Measurements from ENCODE around the gene C16orf74. TPM values are rescaled to one million over a fixed set of nuclear protein-coding genes. Genes with fewer than 3 reads are reported as not detected.

C16orf74 gene
- total RNA-seq, 1 experiment from 2014 or later: 13.4 TPM

- in situ Hi-C loops (cut with HindIII; ENCODE audit: low sequenced_read_pairs): no loop called here
- DNase-seq (ENCODE audit: low spot score): no peak
Measured at GRCh38 chr16:85706449-85707034, 44.4 kb downstream of the C16orf74 start.

- no peak for DNase-seq (ENCODE audit: low spot score)
- in situ Hi-C loops (cut with HindIII; ENCODE audit: low sequenced_read_pairs): no loop called here
Measured at GRCh38 chr16:85704900-85705846, 45.7 kb downstream of the C16orf74 start.

GRCh38 chr16:85704011-85704410 is 46.9 kb downstream of the C16orf74 start:
- in situ Hi-C loops (cut with HindIII; ENCODE audit: low sequenced_read_pairs): no loop called here
- DNase-seq (ENCODE audit: low spot score): no peak

GRCh38 chr16:85699628-85700027 is 51.3 kb downstream of the C16orf74 start:
- in situ Hi-C loops (cut with HindIII; ENCODE audit: low sequenced_read_pairs): no loop called here

GRCh38 chr16:85698935-85699558 is 51.8 kb downstream of the C16orf74 start:
- DNase-seq (ENCODE audit: low spot score): no peak
- in situ Hi-C loops (cut with HindIII; ENCODE audit: low sequenced_read_pairs): no loop called here

More at GRCh38 chr16:85699628-85700027, 51.3 kb downstream of the C16orf74 start:
- peak; percentile 62 for DNase-seq (ENCODE audit: low spot score)

GRCh38 chr16:85698459-85698891 is 52.4 kb downstream of the C16orf74 start:
- DNase-seq (ENCODE audit: low spot score): no peak
- in situ Hi-C loops (cut with HindIII; ENCODE audit: low sequenced_read_pairs): no loop called here

- no peak for DNase-seq (ENCODE audit: low spot score)
- in situ Hi-C loops (cut with HindIII; ENCODE audit: low sequenced_read_pairs): no loop called here
Measured at GRCh38 chr16:85697431-85697830, 53.5 kb downstream of the C16orf74 start.

- in situ Hi-C loops (cut with HindIII; ENCODE audit: low sequenced_read_pairs): no loop called here
- peak; percentile 72 for DNase-seq (ENCODE audit: low spot score)
Measured at GRCh38 chr16:85696781-85697180, 54.1 kb downstream of the C16orf74 start.

GRCh38 chr16:85695196-85696128 is 55.4 kb downstream of the C16orf74 start:
- no peak for DNase-seq (ENCODE audit: low spot score)
- in situ Hi-C loops (cut with HindIII; ENCODE audit: low sequenced_read_pairs): no loop called here

GRCh38 chr16:85690469-85691064 is 60.3 kb downstream of the C16orf74 start:
- DNase-seq (ENCODE audit: low spot score): no peak
- in situ Hi-C loops (cut with HindIII; ENCODE audit: low sequenced_read_pairs): no loop called here

GRCh38 chr16:85689950-85690320 is 61.0 kb downstream of the C16orf74 start:
- no peak for DNase-seq (ENCODE audit: low spot score)
- in situ Hi-C loops (cut with HindIII; ENCODE audit: low sequenced_read_pairs): no loop called here

- peak; percentile 12 for DNase-seq (ENCODE audit: low spot score)
- in situ Hi-C loops (cut with HindIII; ENCODE audit: low sequenced_read_pairs): no loop called here
Measured at GRCh38 chr16:85689285-85689949, 61.5 kb downstream of the C16orf74 start.

GRCh38 chr16:85688586-85689284 is 62.2 kb downstream of the C16orf74 start, which contains the start of gene GINS2:
TSS of gene GINS2 (minus strand) at chr16:85688954. CDS start at chr16:85688898, 56 bp downstream.
- in situ Hi-C loops (cut with HindIII; ENCODE audit: low sequenced_read_pairs): no loop called here
- peak; percentile 90 for DNase-seq (ENCODE audit: low spot score)

GRCh38 chr16:85687651-85688471 is 63.0 kb downstream of the C16orf74 start:
- DNase-seq (ENCODE audit: low spot score): no peak
- in situ Hi-C loops (cut with HindIII; ENCODE audit: low sequenced_read_pairs): no loop called here

GRCh38 chr16:85686912-85687591 is 63.8 kb downstream of the C16orf74 start:
- in situ Hi-C loops (cut with HindIII; ENCODE audit: low sequenced_read_pairs): no loop called here
- DNase-seq (ENCODE audit: low spot score): no peak

- DNase-seq (ENCODE audit: low spot score): no peak
- in situ Hi-C loops (cut with HindIII; ENCODE audit: low sequenced_read_pairs): no loop called here
Measured at GRCh38 chr16:85685251-85685650, 65.6 kb downstream of the C16orf74 start.
